NCI-H2196 (cell line): Measurements from ENCODE around the gene C2orf76.
"Not testable (repeated sequence)": the region's sequence is repeated elsewhere in the genome, so short reads cannot be mapped to it uniquely, and the experiment has no call there.

Source experiments
- DNase-seq: peaks from one replicate; lab custom pipeline; 2025; ENCODE audit not compliant: unreplicated experiment; lab: John Stamatoyannopoulos, UW

Gene C2orf76

DNA sequence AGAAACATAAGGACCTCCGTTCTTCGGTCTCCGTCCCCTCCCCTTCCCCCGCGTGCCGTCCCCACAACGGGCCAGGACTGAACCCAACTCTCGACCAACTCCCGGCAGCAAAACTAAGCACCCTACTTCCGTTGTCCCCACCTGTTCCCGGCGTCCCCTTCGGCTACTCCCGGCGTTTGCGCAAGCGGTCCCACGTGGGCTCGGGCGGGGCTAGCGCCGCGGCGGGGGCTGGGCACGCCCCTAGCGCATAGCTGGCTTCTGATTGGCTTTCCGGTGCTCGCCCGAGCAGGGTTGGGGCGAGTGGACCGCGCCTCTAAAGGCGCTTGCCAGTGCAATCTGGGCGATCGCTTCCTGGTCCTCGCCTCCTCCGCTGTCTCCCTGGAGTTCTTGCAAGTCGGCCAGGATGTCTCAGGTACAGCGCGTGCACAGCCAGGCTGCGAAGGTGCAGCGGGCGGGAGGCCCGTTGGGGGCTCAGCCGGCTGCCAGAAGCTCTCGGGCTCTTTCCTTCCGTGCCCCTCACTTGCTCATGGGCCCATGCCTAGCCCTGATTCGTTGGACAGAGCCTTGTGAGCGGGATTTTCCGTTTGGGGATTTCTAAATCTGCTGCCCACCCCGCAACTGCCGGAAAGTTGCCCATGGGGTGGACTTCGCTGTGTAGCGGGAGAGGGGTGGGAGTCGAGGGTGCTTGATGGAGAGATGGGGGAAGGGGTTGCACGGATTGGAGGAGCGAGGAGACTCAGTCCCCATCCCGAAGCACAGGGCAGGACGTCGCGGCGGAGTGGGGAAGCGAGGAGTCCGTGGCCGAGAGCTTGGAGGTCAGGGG lies at the start of gene C2orf76, which contains the start of gene DBI:
Gene C2orf76, minus strand, starts transcription at position 186 of the 823 bp plus-strand sequence. CDS start 26,875 bp downstream, outside the sequence.
Gene DBI, plus strand, starts transcription at position 329 of the 823 bp plus-strand sequence. Its CDS starts 75 bp downstream, at position 404.
- DNase-seq: peak; percentile 98

DNA sequence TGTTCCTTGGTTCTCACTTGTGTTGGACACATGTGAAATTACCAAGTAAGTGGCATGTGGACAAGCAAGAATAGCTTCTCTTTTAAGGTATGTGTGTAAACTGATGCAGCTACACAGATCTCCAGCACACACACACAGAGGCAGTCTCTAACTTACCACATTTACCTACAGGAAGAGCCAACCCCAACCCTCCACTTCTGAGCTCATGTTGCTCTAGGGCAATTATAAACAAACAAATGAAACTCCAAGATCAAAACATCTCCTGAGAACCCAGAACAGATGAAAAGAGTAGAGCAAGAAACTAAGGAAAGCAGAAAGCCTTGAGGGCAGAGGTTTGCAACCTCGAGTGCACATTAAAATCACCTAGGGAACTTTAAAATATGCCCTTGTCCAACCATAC lies 49.0 kb upstream of the C2orf76 start:
- DNase-seq: no peak

DNA sequence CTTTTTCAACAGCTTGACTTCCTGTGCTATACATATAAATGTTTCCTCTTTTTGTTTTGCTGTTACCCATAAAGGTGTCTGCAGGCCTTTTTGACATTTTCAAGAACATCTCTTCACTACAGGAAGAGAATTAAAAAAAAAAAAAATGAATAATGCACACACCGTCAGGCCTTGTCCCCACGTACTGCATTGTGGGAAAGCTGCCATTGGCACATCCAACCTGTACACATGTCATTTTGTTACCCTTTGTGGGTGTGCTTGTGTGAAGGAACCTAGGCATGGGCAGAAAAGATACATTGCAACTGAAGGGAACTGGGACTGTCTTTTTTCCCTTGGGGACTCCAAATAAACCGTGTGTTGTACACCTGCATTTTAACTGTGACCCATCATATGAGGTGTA lies 48.3 kb upstream of the C2orf76 start:
- DNase-seq: no peak

DNA sequence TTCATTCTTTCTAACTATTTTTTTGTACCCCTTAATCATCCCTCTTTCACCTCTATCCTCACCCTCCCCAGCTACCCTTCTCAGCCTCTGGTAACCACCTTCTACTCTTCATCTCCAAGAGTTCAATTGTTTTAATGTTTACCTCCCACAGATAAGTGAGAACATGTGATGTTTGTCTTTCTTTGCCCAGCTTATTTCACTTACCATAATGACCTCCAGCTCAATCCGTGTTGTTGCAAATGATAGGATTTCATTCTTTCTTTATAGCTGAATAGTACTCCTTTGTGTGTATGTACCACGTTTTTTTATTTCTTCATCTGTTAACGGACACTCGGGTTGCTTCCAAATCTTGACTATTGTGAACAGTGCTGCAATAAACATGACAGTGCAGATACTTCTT lies 42.9 kb upstream of the C2orf76 start:
- no peak for DNase-seq

DNA sequence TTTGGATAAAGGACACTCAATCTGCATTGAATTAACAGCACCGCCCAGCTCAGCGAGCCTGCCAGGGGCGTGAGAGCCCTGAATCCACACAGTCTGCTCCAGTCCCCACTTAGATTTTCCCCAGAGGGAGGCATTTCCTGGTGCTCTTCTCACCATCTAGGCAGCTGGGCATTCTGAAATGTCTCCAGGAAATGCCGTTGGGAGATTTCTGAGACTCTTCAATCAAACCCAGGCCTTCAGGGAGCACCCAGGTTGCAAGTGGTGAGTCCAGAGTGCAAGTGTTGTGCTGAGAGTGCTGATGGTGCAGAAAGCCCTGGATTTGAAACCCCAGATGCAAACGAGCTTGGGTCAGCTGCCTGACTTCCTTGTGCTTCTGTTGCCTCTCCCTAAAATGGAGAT lies 41.6 kb upstream of the C2orf76 start:
- peak; percentile 21 for DNase-seq

DNA sequence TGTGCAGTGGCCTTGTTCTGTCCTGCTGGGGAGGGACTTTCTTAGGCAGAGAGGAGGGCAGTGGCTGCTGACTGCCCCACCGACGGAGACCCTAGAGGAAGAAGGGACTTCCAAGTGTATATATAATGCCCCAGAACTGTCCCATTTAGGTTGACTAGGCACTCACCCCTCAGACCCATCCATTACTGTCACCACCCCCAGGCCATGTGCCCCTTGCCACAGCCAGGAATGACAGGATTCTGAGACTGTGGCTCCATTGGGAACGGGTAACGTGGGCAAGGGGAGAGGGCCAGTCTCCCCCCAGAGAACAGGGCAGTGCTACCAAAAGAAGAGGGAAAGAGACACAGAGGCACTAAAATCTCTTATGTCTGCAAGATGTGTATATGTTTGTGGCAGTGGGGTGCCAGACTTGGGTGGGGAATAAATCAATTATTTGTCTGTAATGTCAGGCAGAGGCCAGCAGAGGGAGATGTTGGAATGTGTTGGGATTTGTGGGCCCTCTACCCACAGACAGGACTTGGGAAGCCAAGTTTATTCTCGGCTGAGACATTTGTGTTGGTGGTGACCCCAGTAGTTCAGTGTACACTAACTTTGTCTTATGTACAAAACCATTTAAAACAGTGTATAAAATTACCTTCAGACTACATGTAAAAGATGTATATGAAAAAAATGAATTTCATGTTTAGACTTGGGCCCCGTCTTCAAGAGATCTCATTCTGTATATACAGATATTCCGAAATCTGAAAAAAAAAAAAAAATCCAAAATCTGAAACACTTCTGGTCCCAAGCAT lies 41.0 kb upstream of the C2orf76 start:
- DNase-seq: peak; percentile 53

DNA sequence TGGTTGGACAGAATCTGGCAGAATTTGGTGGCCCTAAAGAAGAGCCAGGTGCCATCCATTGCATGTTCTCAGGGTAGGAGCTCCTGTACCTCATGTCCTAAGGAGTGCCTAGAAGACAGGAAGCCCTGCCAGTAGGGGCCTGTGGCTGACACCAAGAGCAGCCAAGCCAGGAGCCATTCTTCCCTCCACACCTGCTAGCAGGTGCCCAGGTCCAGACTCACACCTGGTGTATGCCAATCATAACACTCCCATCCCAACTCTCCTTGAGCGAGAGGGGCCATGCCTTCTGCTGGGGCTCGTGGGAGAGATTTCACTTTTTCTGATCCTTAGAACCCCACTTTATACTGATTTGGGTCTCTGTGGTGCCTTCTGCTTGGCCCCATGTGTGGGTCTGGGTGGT lies 38.5 kb upstream of the C2orf76 start:
- DNase-seq: no peak

DNA sequence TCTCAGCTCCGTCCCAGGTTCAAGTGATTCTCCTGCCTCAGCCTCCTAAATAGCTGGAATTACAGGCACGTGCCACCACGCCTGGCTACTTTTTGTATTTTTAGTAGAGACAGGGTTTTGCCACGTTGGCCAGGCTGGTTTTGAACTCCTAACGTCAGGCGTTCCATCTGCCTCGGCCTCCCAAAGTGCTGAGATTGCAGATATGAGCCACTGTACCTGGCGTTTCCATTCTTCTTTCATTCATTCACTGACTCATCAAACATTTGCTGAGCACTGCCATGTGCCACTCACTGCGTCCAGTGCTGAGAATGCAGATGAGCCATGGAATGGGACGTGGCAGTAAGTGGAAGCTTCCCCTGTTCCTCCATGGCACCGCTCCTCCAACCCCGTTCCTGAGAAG lies 37.0 kb upstream of the C2orf76 start:
- not testable (repeated sequence) for DNase-seq

DNA sequence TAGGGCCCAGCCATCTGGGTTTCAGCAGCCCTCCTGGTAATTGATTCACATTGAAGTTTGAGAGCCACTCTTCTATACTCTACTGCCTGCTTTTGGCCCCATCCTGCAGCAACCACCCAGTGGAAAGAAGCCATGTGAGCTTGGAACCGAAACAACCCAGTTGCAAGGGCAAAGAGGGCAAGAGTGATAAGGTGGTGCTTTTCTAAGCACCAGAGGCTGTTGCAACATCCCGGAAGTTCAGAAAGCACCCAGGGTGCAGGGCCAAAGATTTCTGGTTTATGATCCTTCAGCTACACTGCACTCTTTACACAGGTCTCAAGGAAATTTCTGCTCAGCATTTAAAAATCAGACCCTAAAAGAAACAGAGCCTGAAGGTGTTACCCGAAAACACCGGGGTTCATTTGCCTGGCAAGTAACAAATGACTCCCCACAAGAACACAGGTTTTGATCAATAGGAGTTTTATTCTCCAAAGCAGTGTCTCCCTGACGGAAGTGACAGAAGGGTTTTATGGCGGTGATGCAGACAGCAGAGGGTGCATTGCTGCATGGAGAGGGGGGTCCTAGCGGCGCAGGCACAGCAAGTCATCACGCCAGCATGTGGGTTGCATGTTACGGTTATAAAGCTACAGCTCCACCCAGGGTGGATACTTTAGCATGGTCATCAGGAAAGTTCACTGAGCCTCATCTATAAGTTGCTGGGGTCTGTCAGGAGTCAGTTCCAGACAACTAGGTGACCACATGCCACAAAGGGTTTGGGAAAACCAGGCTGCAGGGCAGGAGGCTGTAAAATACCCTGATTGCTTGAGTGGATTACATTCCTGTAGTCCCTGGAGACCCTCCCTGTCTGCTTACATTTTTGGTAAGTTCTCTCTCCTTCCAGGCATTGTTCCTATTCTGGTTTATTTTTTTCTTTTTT lies 36.3 kb upstream of the C2orf76 start:
- no peak for DNase-seq

DNA sequence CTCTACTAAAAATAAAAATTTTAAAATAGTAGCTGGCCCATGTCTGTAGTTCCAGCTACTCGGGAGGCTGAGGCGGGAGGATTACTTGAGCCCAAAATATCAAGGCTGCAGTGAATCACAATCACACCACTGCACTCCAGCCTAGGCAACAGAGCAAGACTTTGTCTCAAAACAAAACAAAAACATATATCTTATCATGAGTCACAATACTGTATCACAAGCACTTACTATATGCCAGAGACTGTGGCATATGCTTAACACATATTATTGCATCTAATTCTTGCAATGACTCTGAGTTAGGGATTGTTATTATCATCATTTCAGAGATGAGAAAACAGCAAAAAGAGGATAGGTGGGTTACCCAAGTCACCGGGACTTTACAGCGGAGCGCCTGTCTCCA lies 35.5 kb upstream of the C2orf76 start:
- no peak for DNase-seq

DNA sequence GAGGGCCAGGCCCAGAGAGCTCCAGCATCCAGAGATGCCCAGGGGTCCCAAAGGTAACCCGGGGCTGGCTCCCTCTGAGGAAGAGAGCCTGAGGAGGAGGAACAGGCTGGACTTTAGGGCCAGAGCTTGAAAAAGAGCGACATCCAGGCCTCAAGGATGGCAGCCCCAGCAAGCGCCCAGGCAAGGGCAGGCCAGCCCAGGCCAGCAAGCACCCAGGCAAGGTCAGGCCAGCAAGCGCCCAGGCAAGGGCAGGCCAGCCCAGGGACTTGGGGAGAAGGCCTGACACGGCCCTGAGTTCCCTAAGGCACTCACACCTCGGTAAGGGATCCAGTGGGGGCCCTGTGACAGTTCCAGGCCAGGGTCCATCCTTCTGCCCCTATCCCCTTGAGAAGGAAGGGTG lies 30.6 kb upstream of the C2orf76 start:
- no peak for DNase-seq

DNA sequence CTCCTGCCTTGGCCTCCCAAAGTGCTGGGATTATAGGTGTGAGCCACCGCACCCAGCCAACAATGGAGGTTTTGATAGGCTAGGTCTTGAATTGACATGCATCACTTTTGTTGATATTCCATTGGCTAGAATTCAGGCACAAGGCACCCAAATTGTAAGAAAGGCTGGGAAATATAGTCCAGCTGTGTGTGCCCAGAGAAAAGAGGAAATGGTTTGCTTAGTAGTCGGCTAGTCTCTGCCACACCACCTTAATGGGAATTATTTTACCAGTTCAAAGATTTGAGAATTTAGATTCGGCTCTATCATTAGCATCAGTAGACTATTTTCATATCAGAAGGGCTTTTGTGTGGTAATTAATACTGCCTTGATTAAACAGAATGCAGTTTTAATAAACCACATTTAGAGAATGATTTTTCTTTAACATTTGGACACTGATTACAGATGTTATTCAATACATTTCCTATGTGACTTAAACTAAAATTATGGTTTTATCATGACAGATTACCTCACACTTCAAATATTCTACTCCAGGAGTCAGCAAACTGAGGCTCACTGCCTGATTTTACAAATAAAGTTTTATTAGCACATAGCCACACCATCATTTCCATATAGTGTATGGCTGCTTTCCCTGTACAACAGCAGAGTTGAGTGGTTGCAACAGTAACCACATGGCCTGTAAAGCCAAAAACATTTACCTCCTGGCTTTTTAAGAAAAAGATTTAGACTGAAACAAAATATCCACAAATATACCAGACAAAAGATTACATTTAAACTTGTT lies 27.5 kb upstream of the C2orf76 start:
- no peak for DNase-seq

DNA sequence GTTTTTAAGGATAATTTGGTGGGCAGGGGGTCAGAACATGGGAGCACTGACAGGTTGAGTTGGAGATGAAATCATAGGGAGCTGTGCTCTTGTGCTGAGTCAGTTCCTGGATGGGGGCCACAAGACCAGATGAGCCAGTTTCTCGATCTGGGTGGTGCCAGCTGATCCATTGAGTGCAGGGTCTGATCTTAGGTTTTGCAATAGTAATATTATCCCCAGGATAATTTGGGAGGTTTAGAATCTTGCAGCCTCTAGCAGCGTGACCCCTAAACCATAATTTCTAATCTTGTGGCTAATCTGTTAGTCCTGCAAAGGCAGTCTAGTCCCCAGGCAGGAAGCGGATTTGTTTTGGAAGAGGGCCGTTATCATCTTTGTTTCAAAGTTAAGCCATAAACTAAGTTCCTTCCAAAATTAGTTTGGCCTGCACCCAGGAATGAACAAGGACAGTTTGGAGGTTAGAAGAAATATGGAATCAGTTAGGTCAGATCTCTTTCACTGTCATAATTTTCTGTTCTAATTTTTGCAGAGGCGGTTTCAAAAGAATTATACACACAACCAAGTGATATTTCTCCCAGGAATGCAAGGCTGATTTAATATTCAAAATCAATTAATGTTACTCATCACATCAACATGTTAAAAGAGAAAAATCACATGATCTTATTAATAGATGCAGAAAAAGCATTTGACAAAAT lies 23.1 kb upstream of the C2orf76 start:
- peak; percentile 7 for DNase-seq

DNA sequence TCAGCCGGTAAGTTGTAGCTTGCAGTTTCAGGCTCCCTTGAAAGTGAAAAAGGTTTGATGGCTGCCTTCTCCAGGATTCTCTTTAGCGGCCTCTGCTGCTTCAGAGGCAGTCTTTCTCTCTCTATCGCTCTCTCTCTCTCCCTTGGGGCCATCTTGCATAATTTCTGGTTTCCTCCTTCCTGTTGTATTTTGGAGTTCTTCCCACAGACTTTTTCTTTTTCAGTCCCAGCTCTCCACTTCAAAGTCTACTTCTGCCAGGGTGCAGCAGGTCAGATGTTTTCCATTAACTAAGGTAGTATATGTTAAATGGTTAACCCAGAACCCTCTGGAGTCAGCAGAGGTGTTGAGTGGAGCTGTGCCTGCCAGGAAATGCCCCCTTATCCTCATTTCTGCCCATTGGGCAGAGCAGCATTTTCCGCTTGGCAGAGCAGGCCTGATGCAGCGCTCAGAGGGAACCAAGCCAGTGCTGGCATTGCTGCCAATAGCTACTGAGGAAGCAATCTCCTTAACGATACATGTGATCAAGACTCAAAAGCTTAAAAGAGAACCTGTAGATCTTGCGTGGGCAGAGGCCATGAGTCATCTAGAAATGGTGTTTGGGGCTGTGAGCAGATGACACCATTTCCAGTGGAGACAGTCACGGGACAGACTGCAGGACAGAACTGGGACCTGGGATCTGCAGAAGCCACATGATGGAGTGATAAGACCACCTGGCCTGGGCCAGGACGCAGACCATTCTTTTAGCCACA lies 20.9 kb upstream of the C2orf76 start:
- DNase-seq: peak; percentile 22

DNA sequence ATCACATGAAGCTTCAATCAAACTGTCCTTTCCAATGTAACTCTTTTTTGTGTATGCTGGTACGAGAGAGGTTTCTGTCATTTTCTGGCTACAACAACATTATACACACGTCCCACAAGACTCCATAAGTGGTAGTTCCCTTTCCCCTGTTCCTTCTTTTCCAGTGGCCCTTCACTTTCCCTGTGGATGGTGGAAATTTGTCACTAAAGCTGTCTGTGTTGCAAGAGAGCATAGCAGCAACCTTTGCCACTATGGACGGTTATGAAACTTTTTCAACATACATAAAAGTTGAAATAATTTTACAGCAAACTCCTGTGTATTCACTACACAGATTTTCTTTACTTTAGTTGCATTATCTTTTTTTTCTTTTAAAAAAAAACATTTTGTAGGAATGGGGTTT lies 18.8 kb upstream of the C2orf76 start:
- DNase-seq: no peak

DNA sequence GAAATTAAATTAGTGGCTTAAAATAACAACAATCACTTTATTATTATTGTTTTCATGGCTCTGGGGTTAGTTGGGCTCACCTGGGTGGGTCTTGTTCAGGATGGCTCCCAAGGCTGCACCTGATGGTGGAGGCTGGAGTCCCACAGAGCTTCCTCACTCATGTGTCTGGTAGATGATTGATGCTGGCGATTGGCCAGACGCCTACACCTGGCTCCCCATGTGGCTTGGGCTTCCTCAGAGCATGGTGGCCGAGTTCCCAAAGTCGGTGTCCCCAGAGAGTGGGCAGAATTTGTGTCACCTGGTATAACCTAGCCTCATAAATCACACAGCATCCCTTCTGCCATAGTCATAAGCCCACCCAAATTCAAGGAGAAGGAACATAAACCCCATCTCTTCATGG lies 18.3 kb upstream of the C2orf76 start:
- DNase-seq: no peak

DNA sequence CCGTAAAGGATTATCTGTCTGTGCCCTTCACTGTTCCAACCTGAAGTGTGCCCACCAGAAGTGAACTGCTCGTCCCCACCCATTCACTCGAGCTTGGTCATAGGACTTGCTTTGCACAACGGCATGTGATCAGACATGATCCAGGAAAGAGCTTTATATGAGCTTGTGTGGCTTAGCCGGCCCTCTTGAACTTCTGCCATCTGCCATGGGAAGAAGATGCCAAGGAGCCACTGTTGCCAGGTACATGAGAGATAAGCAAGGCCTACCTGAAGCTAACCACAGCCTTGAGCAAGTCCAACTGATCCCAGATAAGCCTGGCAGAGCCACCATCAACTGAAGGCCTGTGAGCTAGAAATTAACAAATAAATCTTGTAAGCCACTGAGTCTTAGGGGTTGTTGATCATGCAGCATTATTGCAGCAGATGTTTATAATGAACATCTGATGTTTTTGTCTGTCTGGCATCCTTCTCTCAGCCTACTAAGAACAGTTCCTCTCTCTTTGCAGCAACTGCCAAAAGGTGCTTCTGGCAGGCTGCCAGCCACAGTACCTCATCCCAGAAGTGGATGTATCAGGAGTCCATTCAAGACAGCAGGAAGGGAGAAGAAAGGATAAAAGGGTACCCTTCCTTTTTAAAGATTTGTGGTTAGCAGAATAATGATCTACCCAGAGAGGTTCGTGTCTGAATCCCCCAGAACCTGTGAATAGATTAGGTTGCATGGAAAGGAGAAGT lies 16.9 kb upstream of the C2orf76 start:
- DNase-seq: peak; percentile 54

DNA sequence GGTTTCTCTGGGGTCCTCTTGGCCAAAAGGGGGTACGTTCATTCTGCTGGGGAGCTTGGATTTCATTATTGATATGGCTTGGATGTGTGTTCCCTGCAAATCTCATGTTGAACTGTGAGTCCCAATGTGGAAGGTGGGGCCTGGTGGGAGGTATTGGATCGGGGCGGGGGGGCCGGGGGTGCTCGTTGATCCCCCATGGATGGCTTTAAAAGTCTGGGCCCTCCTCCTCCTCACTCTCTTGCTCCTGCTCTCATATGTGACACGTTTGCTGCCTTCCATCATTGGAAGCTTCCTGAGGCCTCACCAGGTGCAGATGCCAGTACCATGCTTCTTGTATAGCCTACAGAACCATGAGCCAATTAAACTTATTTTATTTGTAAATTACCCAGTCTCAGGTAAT lies 11.9 kb upstream of the C2orf76 start:
- no peak for DNase-seq
